22Rv1 (cell line): ENCODE measurements around the gene ASXL3.

Experiments
- CTCF ChIP-seq: fragments of 450-650 bp; IDR thresholded peaks from 2 replicates; pipeline ENCODE4 v1.5.1; 2017; ENCODE audit warnings: mild to moderate bottlenecking
- ZFX ChIP-seq: fragments of 450-650 bp; IDR thresholded peaks from 2 replicates; pipeline ENCODE4 v1.6.1; 2017; ENCODE audit warnings: antibody characterized with exemption, borderline replicate concordance

- no peak for TF ChIP-seq CTCF
- no peak for TF ChIP-seq ZFX
Observed at GRCh38 chr18:33757037-33757436, 179.0 kb downstream of the ASXL3 start.
